Breast epithelium (tissue), 4 donors: ENCODE measurements around the gene RABAC1. TPM values are rescaled to one million over a fixed set of nuclear protein-coding genes. Genes with fewer than 3 reads are reported as not detected.
A peak's percentile ranks its signal among the peaks of the same experiment; 100 is the strongest.

ENCODE experiments used
- DNase-seq, 2 donors: peaks; one replicate each; pipeline ENCODE4 v3.0.0-alpha.2; 2019; ENCODE audit warnings: low spot score in 2 of 2
- H3K27ac ChIP-seq, 2 donors: fragments of 200-600 bp; sonication (generic) in 1 of 2; one replicate each; pipeline ENCODE4 v1.5.1; 2016 to 2019; ENCODE audit warnings: mild to moderate bottlenecking in 1 of 2
- H3K27me3 ChIP-seq, 2 donors: fragments of 200-600 bp; sonication (generic) in 1 of 2; one replicate each; pipeline versions ENCODE4 v1.5.1 to v1.6.0; 2017 to 2019; ENCODE audit warnings: control low read depth in 1 of 2, mild to moderate bottlenecking in 1 of 2
- H3K36me3 ChIP-seq: fragments of 200-600 bp; one replicate; pipeline ENCODE4 v1.5.1; 2019
- H3K4me1 ChIP-seq, 2 donors: fragments of 200-600 bp; sonication (generic); one replicate each; pipeline ENCODE4 v1.5.1; 2016 to 2019; ENCODE audit warnings: control low read depth in 1 of 2
- H3K4me3 ChIP-seq, 3 donors: fragments of 200-600 bp; sonication (generic); 1 replicate in 2 of 3; 2 replicates in 1 of 3; pipeline ENCODE4 v1.5.1; 2016 to 2019; ENCODE audit warnings: mild to moderate bottlenecking in 3 of 3, moderate library complexity in 2 of 3
- H3K9me3 ChIP-seq, 2 donors: fragments of 200-600 bp; sonication (generic) in 1 of 2; one replicate each; pipeline ENCODE4 v1.5.1; 2016 to 2019; ENCODE audit warnings: control low read depth in 1 of 2
- CTCF ChIP-seq, 3 donors: fragments of 450-650 bp; IDR thresholded peaks; one replicate each; pipeline ENCODE4 v1.5.1; 2016 to 2017; ENCODE audit warnings: antibody characterized with exemption in 3 of 3, mild to moderate bottlenecking in 3 of 3, moderate library complexity in 3 of 3
- POLR2A ChIP-seq: fragments of 450-650 bp; IDR thresholded peaks from one replicate; pipeline ENCODE4 v1.6.1; 2016; ENCODE audit warnings: antibody characterized with exemption, mild to moderate bottlenecking, moderate library complexity
- POLR2AphosphoS5 ChIP-seq, 3 donors: sonication (generic); formaldehyde crosslinking; IDR thresholded peaks; one replicate each; pipeline ENCODE4 v1.6.1; 2017; ENCODE audit warnings: antibody characterized with exemption in 3 of 3
- intact Hi-C: fragments of 100-400 bp; cut with DNase I; formaldehyde crosslinking; loops from one replicate; pipeline ENCODE4 v1.15.1; 2023; ENCODE audit warnings: low total_unique reads
- total RNA-seq, 3 donors: library from RNA; depleted of rRNA; stranded (reverse); fragments of >200 nt; gene quantifications; one replicate each; pipeline ENCODE4 v1.1.0, GENCODE V29; 2016

Gene RABAC1
- total RNA-seq, 3 donors from 2014 or later, result 150 to 190 (median 153) TPM

- intact Hi-C loops, result no loop called here
- Histone ChIP-seq H3K27me3 (peaks cover 7 to 93% of the 10 kb centered on the region in 2 donors), H3K27ac (no peak overlapping the region)
Observed at GRCh38 chr19:41997121-41997850, 38.2 kb upstream of the RABAC1 start.

DNA sequence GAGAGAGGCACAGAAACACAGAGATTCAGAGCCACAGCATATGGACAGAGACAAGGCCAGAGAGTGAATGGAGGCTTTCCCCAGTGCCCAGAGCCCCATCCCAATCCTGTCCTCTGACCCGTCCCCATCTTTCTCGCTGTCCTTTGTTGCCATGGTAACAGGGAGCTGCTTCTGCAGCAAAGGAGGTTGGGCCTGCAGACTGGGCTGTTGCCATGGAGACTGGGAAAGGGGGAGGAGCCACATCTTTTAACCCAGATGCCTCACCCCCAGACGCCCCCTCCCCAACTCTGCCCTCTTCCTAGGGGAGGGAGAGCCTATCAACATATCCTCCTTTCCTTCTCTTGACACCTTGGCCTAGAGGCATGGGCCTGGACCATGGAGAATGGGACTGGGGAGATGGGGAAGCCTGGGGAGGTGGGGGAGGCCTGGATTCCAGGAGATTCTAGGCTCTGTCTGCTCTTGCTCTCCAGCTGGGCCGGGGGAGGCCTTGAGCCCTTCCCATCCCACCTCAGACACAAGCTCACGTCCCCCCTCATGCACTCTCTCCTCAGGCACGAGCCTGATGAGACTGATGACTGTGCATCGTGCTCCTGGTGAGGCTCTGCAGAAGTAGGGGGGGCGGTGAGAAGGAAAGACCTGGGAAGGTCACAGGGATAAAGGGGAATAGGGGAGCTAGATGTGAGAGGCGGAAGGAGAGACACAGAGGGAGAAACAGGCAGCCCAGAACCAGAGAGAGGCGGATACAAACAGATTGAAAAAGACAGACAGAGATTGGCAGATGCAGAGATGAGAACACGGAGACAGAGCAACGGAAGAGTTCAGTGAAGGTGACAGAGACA is 37.1 kb upstream of the RABAC1 start:
- H3K27me3 ChIP-seq, result peaks cover 9 to 97% of the 10 kb centered on the region in 2 donors
- H3K4me1 ChIP-seq, result no peaks in the 10 kb centered on the region
- no peak overlapping the region for H3K4me3 ChIP-seq
- DNase-seq, result no peak
- no peaks in the 10 kb centered on the region for H3K36me3 ChIP-seq
- TF ChIP-seq POLR2AphosphoS5 (IDR thresholded peaks at IDR 0.05), result no peak
- no peak for TF ChIP-seq CTCF (IDR thresholded peaks at IDR 0.05)
- no peak overlapping the region for H3K27ac ChIP-seq
- intact Hi-C loops, result no loop called here
- H3K9me3 ChIP-seq, result no peaks in the 10 kb centered on the region

More at GRCh38 chr19:41997121-41997850, 38.2 kb upstream of the RABAC1 start:
- TF ChIP-seq CTCF (IDR thresholded peaks at IDR 0.05) (no peak), POLR2A (no peak), POLR2AphosphoS5 (IDR thresholded peaks at IDR 0.05) (no peak)
- DNase-seq, result no peak
- H3K4me3 ChIP-seq, result no peak overlapping the region
- H3K9me3 ChIP-seq, result no peaks in the 10 kb centered on the region
- H3K4me1 ChIP-seq, result no peaks in the 10 kb centered on the region
- no peaks in the 10 kb centered on the region for H3K36me3 ChIP-seq

DNA sequence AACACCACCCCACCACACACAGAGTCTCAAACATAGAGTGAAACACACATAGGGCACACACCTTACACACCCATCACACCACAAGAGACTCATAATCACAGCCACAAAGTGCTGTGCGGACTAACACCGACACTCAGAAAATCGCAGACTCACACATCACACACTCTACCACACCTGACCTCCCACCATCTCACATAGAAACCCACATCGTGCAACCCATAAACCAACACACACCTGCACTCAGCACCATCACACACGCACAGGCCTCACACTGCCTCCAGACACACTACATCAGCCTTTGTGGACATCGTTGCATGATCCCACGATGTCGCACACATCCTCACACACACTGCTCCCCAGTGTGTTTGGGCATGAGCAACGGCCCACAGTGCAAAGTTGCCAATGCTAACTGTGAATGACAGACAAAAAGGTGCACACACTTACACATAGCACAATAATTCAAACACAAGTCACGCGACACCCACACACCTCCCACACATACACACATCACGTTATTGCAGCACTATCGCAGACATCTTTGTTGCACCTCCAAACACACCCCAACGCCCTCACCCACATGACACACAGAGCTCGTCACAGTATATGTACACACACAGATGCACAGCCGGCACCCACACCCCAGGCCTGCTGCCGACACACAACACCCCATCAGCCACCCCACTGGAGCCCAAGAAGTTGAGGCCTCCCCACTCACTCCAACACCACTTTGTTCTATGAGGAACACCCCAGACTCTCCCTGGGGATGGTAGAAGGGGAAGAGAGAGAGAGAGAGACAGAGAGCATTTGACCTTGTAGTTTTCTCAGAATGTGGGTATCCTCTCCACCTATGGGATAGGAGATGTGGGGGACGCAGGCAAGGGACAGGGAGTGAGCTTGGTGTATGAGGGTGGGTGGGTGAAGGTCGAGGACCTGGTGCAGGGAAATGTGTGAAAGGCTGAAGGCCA is 36.2 kb upstream of the RABAC1 start:
- intact Hi-C loops, result no loop called here
- Histone ChIP-seq H3K36me3 (no peaks in the 10 kb centered on the region), H3K4me1 (no peaks in the 10 kb centered on the region), H3K9me3 (no peaks in the 10 kb centered on the region), H3K27ac (no peak overlapping the region), H3K4me3 (no peak overlapping the region), H3K27me3 (peaks cover 9 to 92% of the 10 kb centered on the region in 2 donors)
- TF ChIP-seq POLR2A (no peak), CTCF (IDR thresholded peaks at IDR 0.05) (no peak), POLR2AphosphoS5 (IDR thresholded peaks at IDR 0.05) (no peak)
- no peak for DNase-seq

GRCh38 chr19:41994521-41994971 is 35.4 kb upstream of the RABAC1 start:
- H3K4me3 ChIP-seq, result peak overlapping the region in 1 of 3 donors; percentile 57

More at GRCh38 chr19:41994521-41994971, 35.4 kb upstream of the RABAC1 start:
- Histone ChIP-seq H3K27ac (no peak overlapping the region), H3K27me3 (peaks cover 9 to 91% of the 10 kb centered on the region in 2 donors), H3K4me1 (no peaks in the 10 kb centered on the region), H3K9me3 (no peaks in the 10 kb centered on the region), H3K36me3 (no peaks in the 10 kb centered on the region)
- intact Hi-C loops, result no loop called here
- DNase-seq, result no peak
- TF ChIP-seq CTCF (IDR thresholded peaks at IDR 0.05) (no peak), POLR2A (no peak), POLR2AphosphoS5 (IDR thresholded peaks at IDR 0.05) (no peak)
